H1 (cell line): ENCODE measurements around the gene CROT. TPM values are rescaled to one million over a fixed set of nuclear protein-coding genes. Genes with fewer than 3 reads are reported as not detected.

Source experiments
- BACH1 ChIP-seq: IDR thresholded peaks from 2 replicates; pipeline ENCODE4 v1.6.1; 2012; ENCODE audit warnings: low read length, improper control_type of control experiment
- CTBP2 ChIP-seq: IDR thresholded peaks from 2 replicates; pipeline ENCODE4 v1.7.0; 2011; ENCODE audit warnings: borderline replicate concordance, mild to moderate bottlenecking, moderate library complexity, mixed read lengths, low read length; ENCODE audit not compliant: insufficient read depth, insufficient read length
- FOSL1 ChIP-seq: IDR thresholded peaks from 2 replicates; pipeline ENCODE4 v1.6.1; 2011; ENCODE audit warnings: mild to moderate bottlenecking, low read depth, low read length, moderate library complexity; ENCODE audit not compliant: insufficient read depth
- GTF2F1 ChIP-seq: IDR thresholded peaks from 2 replicates; pipeline ENCODE4 v1.6.1; 2012; ENCODE audit warnings: low read depth, low read length, improper control_type of control experiment, borderline replicate concordance
- POLR2AphosphoS5 ChIP-seq: IDR thresholded peaks from 2 replicates; pipeline ENCODE4 v1.6.1; 2011; ENCODE audit warnings: low read depth, low read length
- RBBP5 ChIP-seq: IDR thresholded peaks from 2 replicates; pipeline ENCODE4 v1.7.1; 2012; ENCODE audit warnings: low read depth, mild to moderate bottlenecking, inconsistent platforms, low read length, moderate library complexity, borderline replicate concordance
- SIRT6 ChIP-seq: IDR thresholded peaks from one replicate; pipeline ENCODE4 v1.7.1; 2012; ENCODE audit warnings: low read length, inconsistent platforms
- SP1 ChIP-seq: IDR thresholded peaks from 2 replicates; pipeline ENCODE4 v1.6.1; 2011; ENCODE audit warnings: low read depth, low read length
- polyA plus RNA-seq, 7 experiments: library from polyadenylated mRNA; depleted of rRNA in 3 of 7; stranded (reverse) in 5 of 7; unstranded in 2 of 7; fragments of >200 nt in 5 of 7; fragments of 200-250 nt in 2 of 7; gene quantifications; 1 replicate in 5 of 7; 2 replicates in 1 of 7; 4 replicates in 1 of 7; pipeline versions ENCODE4 v1.2.1 to v1.2.3, GENCODE V29; 2011 to 2013; ENCODE audit warnings: missing spikeins in 2 of 7, mixed read lengths in 2 of 7
- total RNA-seq: library from RNA; stranded (reverse); fragmentation: NEBNext Ultra II Directional; extraction: Animal tissue kit (Norgen Biotek cat#: 25700); gene quantifications from 2 replicates; pipeline ENCODE4 v1.2.1, GENCODE V29; 2021
- TF ChIP-seq, protein P1 (sequence below): IDR thresholded peaks from 2 replicates; pipeline ENCODE4 v1.6.1; 2011; ENCODE audit warnings: low read length, improper control_type of control experiment

The CROT gene
- total and polyA plus RNA-seq, 2 of the 8 experiments (the other 6 are each of a cell fraction or from before 2014, with no cell fraction given) = 2.2 to 5.6 TPM

DNA sequence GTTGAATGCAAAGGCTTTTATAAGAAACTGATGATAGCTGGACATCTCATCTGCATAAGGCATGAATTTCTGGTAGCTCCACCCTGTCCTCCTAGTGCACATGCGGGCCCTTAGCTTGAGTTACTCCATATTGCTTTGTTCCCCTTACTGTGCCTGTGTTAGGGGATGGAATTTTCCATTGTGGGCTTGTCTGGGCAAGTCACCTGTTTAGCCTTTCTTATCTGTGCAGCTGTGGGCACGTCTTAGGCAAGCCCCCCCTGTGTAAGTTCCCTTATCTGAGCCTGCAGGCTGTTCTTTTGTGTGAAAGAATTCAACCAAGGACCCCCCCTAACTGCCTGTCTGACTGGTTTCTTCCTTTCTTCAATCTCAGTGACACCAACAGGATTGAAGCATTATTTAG lies 14.5 kb upstream of the CROT start (continued):
- TF ChIP-seq, protein P1, sequence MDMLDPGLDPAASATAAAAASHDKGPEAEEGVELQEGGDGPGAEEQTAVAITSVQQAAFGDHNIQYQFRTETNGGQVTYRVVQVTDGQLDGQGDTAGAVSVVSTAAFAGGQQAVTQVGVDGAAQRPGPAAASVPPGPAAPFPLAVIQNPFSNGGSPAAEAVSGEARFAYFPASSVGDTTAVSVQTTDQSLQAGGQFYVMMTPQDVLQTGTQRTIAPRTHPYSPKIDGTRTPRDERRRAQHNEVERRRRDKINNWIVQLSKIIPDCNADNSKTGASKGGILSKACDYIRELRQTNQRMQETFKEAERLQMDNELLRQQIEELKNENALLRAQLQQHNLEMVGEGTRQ = no peak
- TF ChIP-seq BACH1 (no peak), GTF2F1 (no peak), FOSL1 (no peak), SP1 (no peak), RBBP5 (no peak), POLR2AphosphoS5 (no peak), SIRT6 (no peak), CTBP2 (no peak)
